ENCODE results near the gene PDK4. TPM values are rescaled to one million over a fixed set of nuclear protein-coding genes. Genes with fewer than 3 reads are reported as not detected.
A peak's percentile ranks its signal among the peaks of the same experiment; 100 is the strongest.

The PDK4 gene
- total RNA-seq, 1 donor from 2014 or later, result 156 TPM

GRCh38 chr7:95602421-95602820, 6.1 kb upstream of the PDK4 start:
- Histone ChIP-seq H3K9me3 (no peaks in the 10 kb centered on the region), H3K36me3 (no peaks in the 10 kb centered on the region), H3K4me3 (no peak overlapping the region), H3K27me3 (no peaks in the 10 kb centered on the region), H3K27ac (no peak overlapping the region), H3K4me1 (peaks cover 33% of the 10 kb centered on the region)
- TF ChIP-seq, protein P1, sequence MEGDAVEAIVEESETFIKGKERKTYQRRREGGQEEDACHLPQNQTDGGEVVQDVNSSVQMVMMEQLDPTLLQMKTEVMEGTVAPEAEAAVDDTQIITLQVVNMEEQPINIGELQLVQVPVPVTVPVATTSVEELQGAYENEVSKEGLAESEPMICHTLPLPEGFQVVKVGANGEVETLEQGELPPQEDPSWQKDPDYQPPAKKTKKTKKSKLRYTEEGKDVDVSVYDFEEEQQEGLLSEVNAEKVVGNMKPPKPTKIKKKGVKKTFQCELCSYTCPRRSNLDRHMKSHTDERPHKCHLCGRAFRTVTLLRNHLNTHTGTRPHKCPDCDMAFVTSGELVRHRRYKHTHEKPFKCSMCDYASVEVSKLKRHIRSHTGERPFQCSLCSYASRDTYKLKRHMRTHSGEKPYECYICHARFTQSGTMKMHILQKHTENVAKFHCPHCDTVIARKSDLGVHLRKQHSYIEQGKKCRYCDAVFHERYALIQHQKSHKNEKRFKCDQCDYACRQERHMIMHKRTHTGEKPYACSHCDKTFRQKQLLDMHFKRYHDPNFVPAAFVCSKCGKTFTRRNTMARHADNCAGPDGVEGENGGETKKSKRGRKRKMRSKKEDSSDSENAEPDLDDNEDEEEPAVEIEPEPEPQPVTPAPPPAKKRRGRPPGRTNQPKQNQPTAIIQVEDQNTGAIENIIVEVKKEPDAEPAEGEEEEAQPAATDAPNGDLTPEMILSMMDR (IDR thresholded peaks at IDR 0.05), result no peak
- intact Hi-C loops (cut with DNase I), result no loop called here
- DNase-seq, result no peak
- peak; percentile 58 for ATAC-seq

DNA sequence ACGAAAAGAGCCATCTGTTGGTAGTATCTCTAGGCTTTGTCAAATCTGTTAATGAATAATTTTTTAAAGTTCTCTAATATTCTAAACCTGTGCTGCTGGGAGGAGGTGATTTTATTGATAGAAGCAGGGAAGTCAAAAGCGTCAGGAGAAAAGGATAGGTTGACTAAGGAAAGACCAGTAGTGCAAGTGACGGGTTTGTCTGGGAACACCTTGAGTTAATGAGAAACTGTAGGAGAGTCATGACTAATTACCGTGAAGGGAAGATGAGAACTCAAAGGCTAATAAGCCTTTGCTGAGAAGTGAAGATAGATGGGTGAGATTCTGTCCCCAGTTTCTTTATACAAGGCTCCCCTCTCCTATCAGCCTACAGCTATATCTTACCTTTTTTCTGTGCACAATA, 5.0 kb upstream of the PDK4 start:
- TF ChIP-seq, protein P1 (IDR thresholded peaks at IDR 0.05), result no peak

GRCh38 chr7:95599069-95599468, 2.8 kb upstream of the PDK4 start:
- no peak overlapping the region for H3K4me3 ChIP-seq
- peaks cover 7% of the 10 kb centered on the region for H3K36me3 ChIP-seq
- intact Hi-C loops (cut with DNase I), result no loop called here
- no peaks in the 10 kb centered on the region for H3K9me3 ChIP-seq
- TF ChIP-seq, protein P1 (IDR thresholded peaks at IDR 0.05), result no peak
- DNase-seq (no peak), ATAC-seq (no peak)
- peaks cover 26% of the 10 kb centered on the region for H3K4me1 ChIP-seq
- H3K27me3 ChIP-seq, result no peaks in the 10 kb centered on the region
- H3K27ac ChIP-seq, result no peak overlapping the region

More for the DNA sequence above, 5.0 kb upstream of the PDK4 start:
- no peaks in the 10 kb centered on the region for H3K36me3 ChIP-seq
- ATAC-seq, result no peak
- no peaks in the 10 kb centered on the region for H3K27me3 ChIP-seq
- no peaks in the 10 kb centered on the region for H3K9me3 ChIP-seq
- H3K27ac ChIP-seq, result no peak overlapping the region
- no peak for DNase-seq
- H3K4me1 ChIP-seq, result peaks cover 29% of the 10 kb centered on the region
- no peak overlapping the region for H3K4me3 ChIP-seq
- intact Hi-C loops (cut with DNase I), result no loop called here

- DNase-seq (no peak), ATAC-seq (no peak)
- H3K4me1 ChIP-seq, result peaks cover 21% of the 10 kb centered on the region
- no peak overlapping the region for H3K4me3 ChIP-seq
- H3K36me3 ChIP-seq, result peaks cover 12% of the 10 kb centered on the region
- H3K27ac ChIP-seq, result no peak overlapping the region
- TF ChIP-seq, protein P1 (IDR thresholded peaks at IDR 0.05), result no peak
- no peaks in the 10 kb centered on the region for H3K9me3 ChIP-seq
- intact Hi-C loops (cut with DNase I), result no loop called here
- no peaks in the 10 kb centered on the region for H3K27me3 ChIP-seq
These were observed 2.2 kb upstream of the PDK4 start for GRCh38 chr7:95598511-95598910.

GRCh38 chr7:95595746-95596197, 544 bp downstream of the PDK4 start:
- Histone ChIP-seq H3K4me3 (peak overlapping the region; percentile 76), H3K4me1 (peaks cover 19% of the 10 kb centered on the region), H3K27me3 (no peaks in the 10 kb centered on the region), H3K9me3 (no peaks in the 10 kb centered on the region), H3K27ac (peak overlapping the region; percentile 95), H3K36me3 (peaks cover 40% of the 10 kb centered on the region)
- ATAC-seq (peak; percentile 3), DNase-seq (no peak)
- intact Hi-C loops (cut with DNase I), result no loop called here
- TF ChIP-seq, protein P1 (IDR thresholded peaks at IDR 0.05), result no peak

- ATAC-seq, result no peak
- H3K27ac ChIP-seq, result peak overlapping the region; percentile 95
- TF ChIP-seq, protein P1 (IDR thresholded peaks at IDR 0.05), result no peak
- DNase-seq, result no peak
- H3K4me1 ChIP-seq, result peaks cover 27% of the 10 kb centered on the region
- H3K9me3 ChIP-seq, result no peaks in the 10 kb centered on the region
- intact Hi-C loops (cut with DNase I), result no loop called here
- no peaks in the 10 kb centered on the region for H3K27me3 ChIP-seq
- peaks cover 55% of the 10 kb centered on the region for H3K36me3 ChIP-seq
- peak overlapping the region; percentile 76 for H3K4me3 ChIP-seq
These were observed 2.1 kb downstream of the PDK4 start for GRCh38 chr7:95594185-95594584.

Data from upper lobe of right lung (tissue), 1 donor.